Lower leg skin (tissue), 4 donors: ENCODE measurements around the gene SLC27A2. TPM values are rescaled to one million over a fixed set of nuclear protein-coding genes. Genes with fewer than 3 reads are reported as not detected.

ENCODE experiments used
- DNase-seq, 2 donors: peaks; one replicate each; pipeline ENCODE4 v3.0.0-alpha.2; 2019; ENCODE audit warnings: low spot score in 2 of 2
- H3K4me3 ChIP-seq: fragments of 200-600 bp; sonication (generic); 2 replicates; pipeline ENCODE4 v1.5.1; 2017; ENCODE audit warnings: mild to moderate bottlenecking, low read depth; ENCODE audit not compliant: poor library complexity, severe bottlenecking
- CTCF ChIP-seq, 3 donors: fragments of 450-650 bp; IDR thresholded peaks; one replicate each; pipeline ENCODE4 v1.5.1; 2016; ENCODE audit warnings: antibody characterized with exemption in 3 of 3, mild to moderate bottlenecking in 3 of 3, moderate library complexity in 2 of 3
- POLR2A ChIP-seq, 2 donors: fragments of 450-650 bp; IDR thresholded peaks; one replicate each; pipeline ENCODE4 v1.6.1; 2016 to 2017; ENCODE audit warnings: antibody characterized with exemption in 2 of 2, mild to moderate bottlenecking in 1 of 2, moderate library complexity in 1 of 2
- WGBS, 2 donors: methylation state at CpG; one replicate each; pipeline ENCODE4 v1.1.5; 2018; 5-methylcytosine and 5-hydroxymethylcytosine counted together
- intact Hi-C: fragments of 100-400 bp; cut with DNase I; formaldehyde crosslinking; loops from one replicate; pipeline ENCODE4 v1.15.0; 2023; ENCODE audit warnings: low total_unique reads
- total RNA-seq, 4 donors: library from RNA; depleted of rRNA; stranded (reverse); fragments of >200 nt; gene quantifications; one replicate each; pipeline ENCODE4 v1.1.0, GENCODE V29; 2016

SLC27A2 gene
- total RNA-seq, 4 donors from 2014 or later: 0.53 to 4.1 (median 1.3) TPM

- WGBS, 2 donors: 69 to 73% methylated on average over 5 of the region's 5 CpGs
- H3K4me3 ChIP-seq: no peak overlapping the region
- no peak for DNase-seq
- intact Hi-C loops: no loop called here
- TF ChIP-seq POLR2A (IDR thresholded peaks at IDR 0.05) (no peak), CTCF (IDR thresholded peaks at IDR 0.05) (no peak)
Measured at GRCh38 chr15:50241684-50242450, 59.9 kb downstream of the SLC27A2 start.

- H3K4me3 ChIP-seq: no peak overlapping the region
- intact Hi-C loops: no loop called here
- WGBS, 2 donors: 89 to 100% methylated on average over 1 of the region's 1 CpG
- TF ChIP-seq POLR2A (IDR thresholded peaks at IDR 0.05) (no peak), CTCF (IDR thresholded peaks at IDR 0.05) (no peak)
- no peak for DNase-seq
Measured at GRCh38 chr15:50244153-50244552, 62.2 kb downstream of the SLC27A2 start.

GRCh38 chr15:50244959-50245624 lies 63.1 kb downstream of the SLC27A2 start:
- WGBS, 2 donors: 87 to 95% methylated on average over 2 of the region's 2 CpGs

GRCh38 chr15:50246631-50247030 lies 64.6 kb downstream of the SLC27A2 start:
- no peak for DNase-seq
- no peak for TF ChIP-seq CTCF (IDR thresholded peaks at IDR 0.05)
- TF ChIP-seq POLR2A (IDR thresholded peaks at IDR 0.05): no peak
- 81 to 93% methylated on average over 2 of the region's 2 CpGs for WGBS, 2 donors
- intact Hi-C loops: no loop called here
- no peak overlapping the region for H3K4me3 ChIP-seq

More at GRCh38 chr15:50244959-50245624, 63.1 kb downstream of the SLC27A2 start:
- intact Hi-C loops: no loop called here
- DNase-seq: peak in 1 of 2 donors; percentile 40
- no peak for TF ChIP-seq CTCF (IDR thresholded peaks at IDR 0.05)
- no peak for TF ChIP-seq POLR2A (IDR thresholded peaks at IDR 0.05)
- H3K4me3 ChIP-seq: no peak overlapping the region

- TF ChIP-seq POLR2A (IDR thresholded peaks at IDR 0.05) (no peak), CTCF (IDR thresholded peaks at IDR 0.05) (no peak)
- intact Hi-C loops: no loop called here
- no peak overlapping the region for H3K4me3 ChIP-seq
- DNase-seq: peak in 1 of 2 donors; percentile 27
- 68 to 75% methylated on average over 14 of the region's 14 CpGs for WGBS, 2 donors
Measured at GRCh38 chr15:50247819-50248655, 66.0 kb downstream of the SLC27A2 start.
